ENCODE measurements around the gene TNFAIP8L3.

TNFAIP8L3 gene

DNA sequence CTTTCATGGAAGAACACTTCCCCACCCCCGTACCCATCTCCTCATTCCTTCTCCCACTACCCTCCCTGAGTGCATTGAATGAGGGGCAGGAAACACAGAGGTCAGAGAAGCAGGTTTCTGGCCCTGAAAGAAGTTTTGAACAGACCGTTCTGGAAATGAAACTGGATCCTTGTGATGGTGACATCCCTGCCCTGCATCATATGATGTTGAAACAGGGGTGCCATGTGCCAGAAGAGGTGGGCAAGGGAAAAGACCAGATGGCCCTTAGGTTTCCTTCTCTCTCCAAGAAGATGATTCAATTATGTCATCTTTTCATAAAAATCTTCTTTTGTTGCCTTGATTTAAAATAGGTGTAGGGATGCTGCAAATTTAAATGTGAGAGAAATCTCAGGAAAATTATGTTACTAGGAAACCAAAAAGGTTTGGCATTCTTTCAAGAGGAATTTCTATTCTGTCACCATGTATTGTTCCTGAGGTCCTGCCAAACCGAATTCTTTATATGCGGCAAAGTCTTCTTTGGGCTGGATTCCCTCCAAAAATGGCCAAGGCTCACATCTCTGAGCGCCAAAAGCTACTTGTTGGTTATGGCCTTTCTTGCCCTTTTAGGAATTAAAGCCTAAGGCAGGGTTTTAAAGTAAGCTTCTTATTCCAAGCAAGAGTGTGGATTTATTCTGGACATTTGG is 19.9 kb upstream of the TNFAIP8L3 start:
- DNase-seq, result no peak

DNA sequence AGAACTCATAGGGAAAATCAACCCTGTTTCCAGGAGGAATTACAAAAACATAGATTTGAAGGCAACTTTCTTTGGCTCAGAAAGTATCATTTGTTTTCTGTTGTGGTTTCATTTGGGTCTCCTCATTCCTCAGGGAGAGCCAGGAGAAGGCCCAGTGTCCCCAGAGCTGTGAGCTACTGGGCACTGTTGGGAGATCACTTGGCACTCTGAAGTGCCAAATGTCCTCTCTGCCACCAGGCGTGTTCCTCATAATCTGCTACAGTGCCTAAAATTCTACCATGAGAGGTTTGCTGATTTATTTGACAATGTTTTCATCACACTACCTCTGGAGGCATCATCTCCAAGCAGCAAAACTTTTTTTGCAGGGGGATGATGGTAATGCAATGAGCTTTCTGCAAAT is 17.4 kb upstream of the TNFAIP8L3 start:
- no peak for DNase-seq

DNA sequence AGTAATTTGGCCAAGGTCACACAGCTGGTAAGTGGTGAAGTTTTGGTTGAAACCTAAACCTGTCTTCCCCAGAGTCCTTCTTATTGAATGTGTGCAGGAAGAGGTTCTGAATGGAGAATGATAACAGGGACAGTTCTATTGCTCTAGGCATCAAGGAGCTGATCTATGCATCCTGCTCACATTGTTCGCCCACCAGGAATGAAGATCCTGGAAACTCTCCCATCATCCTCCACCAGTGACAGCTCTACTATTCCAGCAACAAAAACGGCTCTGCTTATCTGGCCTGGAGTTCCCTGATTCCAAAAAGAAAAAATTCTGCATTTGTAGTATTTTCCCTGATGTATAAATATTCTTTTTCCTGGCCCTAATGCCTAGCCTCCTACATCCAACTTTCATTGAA is 16.4 kb upstream of the TNFAIP8L3 start:
- DNase-seq, result no peak

DNA sequence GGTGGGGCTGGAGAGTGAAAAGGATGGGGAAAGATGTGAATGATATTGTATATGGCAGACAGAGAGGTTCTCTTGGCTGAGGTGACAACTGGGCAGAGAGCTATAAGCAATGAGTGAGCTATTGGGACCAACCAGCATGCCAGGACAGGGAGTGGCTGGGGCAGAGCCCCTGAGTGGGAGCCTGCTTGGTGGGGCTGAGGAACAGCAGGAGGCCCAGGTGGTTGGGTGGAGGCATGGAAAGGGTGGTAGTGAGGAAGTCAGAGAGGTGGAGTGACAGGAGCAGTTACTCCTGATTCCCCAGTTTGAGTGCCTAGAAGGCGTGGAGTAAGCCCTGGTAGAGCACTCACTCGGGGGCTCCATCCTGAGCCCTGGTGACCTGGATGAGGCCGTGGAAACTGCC is 15.5 kb upstream of the TNFAIP8L3 start:
- DNase-seq, result no peak

DNA sequence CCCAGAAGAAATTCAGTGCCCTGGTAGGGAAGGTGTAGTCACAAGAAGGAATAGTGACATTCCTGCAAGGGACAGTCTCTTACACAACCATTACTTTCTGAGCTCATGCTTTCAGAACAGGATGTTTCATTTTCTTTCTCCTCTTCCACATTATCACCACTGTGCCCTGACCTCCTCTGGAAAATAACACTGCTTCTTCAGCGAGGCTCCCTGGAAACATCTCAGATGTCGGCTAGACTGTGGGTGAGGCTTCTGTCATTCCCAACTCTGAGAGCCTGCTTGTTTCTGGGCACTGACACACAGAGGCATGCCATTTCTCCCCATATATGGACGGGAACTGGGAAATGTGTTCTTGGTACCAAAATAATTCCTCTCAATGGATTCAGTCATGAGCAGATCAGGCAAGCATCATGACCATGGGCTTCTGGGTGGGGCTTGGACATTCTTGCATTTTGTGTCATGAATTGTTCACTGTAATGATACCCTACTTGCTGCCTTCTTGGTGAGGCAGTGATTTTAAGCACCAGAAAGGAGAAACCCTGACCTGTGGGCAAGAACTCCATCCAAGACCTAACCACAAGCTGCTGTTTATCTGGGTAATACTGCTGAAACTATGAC is 14.3 kb upstream of the TNFAIP8L3 start:
- DNase-seq, result no peak

DNA sequence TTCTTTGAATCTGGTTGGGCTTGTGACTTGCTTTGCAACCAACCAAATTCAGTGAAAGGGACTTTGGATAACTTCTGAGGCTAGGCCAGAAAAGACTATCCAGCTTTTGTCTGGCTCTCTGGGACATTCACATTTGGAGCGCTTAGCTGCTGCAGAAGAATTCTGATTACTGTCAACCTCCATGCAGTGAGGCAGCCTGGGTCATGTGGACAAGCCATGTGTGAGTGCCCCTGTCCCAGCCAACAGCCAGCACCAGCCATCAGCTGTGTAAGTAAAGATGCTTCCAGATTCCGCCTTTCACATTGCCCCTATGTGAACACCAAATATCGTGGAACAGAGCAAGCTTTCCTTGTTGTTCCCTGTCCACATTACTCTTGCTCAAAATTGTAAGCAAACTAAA is 12.9 kb upstream of the TNFAIP8L3 start:
- DNase-seq, result no peak

DNA sequence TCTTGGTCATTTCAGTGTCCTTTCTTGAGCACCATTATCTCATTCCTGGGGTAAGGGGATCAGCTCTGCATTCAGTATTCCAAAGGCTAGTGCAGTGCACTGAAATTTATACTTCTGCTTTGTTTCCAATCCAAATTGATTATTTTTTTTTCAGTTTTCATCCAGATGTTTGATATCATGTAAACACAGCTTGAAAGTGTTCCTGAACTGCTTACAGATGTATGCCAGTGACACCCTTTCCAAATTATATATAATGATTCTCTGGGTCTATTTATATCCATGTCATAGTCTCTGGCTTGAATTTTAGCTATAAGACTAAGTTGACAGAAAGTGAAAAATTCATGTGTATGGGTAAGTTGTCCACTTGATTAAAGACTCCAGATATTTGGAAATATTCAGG is 11.8 kb upstream of the TNFAIP8L3 start:
- no peak for DNase-seq

DNA sequence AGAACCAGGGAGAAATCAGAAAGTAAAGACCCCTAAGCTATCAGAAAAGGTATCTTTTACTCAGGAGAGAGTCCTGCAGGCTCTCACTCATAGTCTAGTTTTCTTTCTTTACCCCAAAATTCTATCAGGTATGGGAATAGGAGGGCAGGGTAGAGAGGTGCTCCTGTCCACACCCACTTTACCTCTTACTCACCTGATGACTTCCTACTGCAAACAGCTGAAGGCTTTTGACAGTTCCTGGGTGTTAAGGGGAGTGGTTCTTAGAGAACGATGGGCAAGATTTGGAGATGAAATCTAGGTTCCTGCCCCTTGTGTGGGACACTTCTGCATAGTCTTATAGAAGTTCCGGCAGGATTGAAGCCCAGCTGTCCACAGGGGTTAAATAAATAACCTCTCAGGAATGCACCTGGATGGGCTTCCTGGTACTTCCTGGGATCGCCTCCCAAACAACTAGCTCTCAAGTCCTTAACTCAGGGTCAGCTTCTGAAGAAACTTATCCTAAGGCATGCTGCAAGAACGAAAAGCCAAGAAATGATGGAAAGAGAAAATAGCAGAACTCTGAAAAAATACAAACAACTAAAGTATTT is 10.8 kb upstream of the TNFAIP8L3 start:
- no peak for DNase-seq

DNA sequence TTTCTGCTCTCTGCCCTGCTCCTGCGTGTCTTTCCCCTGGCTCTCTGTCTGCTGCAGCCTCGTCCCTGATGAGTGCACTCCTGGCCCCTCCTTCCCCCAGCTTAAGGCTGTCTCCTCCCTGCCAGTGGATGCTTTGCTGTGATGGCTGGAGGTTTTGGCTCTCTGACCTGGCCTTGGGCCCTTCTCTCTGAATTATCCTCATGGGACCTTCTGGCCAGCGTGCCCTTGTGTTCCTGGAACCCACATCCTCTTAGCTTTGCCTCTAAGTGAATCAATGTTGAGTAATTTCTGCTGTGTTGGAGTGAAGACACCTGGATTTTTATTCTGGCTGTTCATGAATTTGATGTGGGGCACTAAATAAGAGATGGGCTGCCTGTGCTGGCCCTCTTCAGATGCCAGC is 9.8 kb upstream of the TNFAIP8L3 start:
- no peak for DNase-seq

DNA sequence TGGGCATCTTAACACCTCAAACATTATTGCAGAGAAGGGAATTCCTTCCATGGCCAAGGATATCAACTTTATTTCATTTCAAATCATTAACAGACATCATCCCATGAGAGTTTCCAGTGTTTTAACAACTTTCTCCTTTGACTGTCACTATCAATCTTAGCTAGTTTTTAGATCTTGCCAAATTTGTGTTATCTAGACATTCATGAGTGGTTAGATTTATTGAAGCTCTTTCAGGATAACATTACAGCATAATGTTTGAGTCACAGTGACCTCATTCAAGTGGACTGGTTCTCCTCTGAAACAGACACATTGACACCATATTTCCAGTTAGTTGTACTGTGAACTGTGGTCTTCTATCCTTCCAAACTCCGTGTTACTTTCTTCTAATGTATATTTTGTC is 8.6 kb upstream of the TNFAIP8L3 start:
- no peak for DNase-seq

DNA sequence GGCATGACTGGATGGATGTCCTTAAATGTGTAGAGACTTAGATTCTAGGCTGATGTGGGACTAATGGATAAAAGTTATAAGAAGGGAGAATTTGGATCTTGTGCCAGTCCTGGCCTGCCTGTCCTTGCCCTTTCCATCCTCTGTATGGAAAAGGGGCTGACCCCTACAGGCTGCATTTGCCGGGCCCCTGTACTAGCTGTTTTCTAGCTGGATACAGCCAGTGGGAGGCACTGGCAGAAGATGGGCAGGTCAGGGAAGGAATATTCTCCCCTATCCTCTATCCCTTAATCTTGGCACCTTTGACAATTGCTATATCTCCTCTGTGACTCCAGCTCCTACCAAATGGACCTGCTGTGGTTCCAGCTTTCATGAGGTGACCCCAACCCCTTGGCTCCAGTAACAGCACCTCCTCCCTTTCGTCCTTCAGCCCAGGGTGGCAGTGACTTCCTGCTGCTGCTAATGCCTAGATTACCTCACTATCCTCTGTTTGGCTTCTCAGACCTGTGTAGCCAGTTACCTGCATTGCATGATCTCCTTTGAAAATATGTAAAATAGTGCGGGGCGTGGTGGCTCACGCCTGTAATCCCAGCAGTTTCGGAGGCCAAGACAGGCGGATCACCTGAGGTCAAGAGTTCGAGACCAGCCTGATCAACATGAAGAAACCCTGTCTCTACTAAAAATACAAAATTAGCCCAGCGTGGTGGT is 6.2 kb upstream of the TNFAIP8L3 start:
- DNase-seq, result no peak

DNA sequence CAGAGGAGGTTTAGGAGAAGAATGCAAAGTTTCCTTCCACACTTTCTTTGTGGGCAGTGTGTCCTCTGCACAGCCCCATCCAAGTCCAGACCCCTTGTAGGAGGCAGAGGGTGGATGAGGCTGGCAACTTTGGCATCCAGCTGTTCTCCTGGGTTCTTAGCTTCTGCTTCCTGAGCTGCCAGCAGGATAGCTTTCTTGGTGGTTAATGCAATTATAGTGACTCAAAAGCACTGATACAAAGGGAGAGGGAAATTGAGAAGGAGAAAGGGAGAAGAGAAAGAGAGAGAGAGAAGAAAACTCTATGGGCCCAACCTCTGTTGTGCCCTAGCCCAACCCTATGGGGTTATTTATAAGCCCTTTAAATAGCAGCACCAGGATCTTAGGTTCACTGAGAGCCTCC is 4.5 kb upstream of the TNFAIP8L3 start:
- DNase-seq, result no peak

DNA sequence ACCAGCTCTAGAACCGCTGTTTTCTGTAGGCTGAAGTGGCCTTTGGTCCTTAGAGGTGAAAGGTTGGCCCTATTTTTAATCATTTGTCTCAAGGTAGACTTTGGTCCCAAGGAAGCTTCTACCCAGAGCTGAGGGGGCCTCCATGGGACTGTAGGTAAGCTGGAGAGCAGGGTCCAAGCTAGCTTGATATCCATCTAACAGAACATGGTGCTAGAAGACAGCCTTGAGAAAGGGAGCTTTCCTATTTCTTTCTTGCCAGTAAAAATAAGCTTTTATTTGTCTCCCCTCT is 3.6 kb upstream of the TNFAIP8L3 start:
- DNase-seq, result no peak

DNA sequence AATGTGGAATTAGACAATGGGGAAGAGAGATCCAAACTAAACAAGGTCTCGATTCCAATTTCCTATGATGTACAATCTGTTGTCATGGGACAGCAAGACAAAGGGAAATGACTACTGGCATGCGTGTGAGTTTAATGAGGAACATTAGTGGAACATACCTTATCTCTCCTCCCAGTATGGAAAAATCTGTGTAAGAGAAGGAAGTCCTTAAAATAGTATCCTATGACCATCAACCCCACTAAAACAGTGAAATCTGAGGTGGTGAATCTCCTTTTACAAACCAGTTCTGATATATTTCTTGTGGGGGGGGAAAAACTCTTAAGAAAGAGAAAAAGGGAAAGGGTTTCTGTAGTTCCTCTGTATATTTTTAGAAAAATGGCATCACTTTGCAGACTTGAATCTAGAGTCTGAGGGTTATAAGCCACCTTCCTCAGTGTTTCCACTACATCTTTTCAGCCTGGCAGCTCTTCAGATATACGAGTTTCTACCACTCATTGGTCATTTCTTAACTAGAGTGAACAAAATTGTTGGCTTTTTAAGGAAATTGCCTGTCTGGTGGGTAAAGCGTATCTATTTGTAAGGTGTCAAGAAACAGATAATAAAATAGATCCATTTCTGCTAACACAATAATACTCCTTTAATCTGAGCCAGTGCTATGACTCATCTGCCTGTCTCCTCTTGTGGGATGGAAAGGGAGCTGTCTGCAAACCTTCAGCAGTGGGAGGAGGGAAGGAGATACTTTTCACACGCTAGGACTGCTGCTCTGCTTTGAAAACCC is 3.0 kb upstream of the TNFAIP8L3 start:
- DNase-seq, result no peak

DNA sequence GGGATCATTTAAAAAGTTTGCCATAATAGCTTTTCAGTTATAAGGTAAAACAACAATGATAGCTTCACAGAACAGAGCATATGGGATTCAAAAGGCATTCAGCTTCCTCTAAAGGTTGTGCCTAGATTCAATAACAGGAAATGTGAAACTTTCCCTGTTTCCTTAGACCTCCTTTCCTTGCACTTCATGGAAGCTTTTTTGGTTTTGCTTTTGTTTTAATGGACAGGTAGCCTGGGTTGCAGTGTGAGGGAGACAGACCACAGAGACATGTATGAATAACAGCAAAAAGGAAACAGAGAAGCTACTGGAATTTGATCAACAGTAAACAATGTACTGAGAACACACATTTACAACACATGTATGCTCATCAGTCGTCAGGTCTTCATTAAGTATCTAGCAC is 2.3 kb upstream of the TNFAIP8L3 start:
- no peak for DNase-seq

DNA sequence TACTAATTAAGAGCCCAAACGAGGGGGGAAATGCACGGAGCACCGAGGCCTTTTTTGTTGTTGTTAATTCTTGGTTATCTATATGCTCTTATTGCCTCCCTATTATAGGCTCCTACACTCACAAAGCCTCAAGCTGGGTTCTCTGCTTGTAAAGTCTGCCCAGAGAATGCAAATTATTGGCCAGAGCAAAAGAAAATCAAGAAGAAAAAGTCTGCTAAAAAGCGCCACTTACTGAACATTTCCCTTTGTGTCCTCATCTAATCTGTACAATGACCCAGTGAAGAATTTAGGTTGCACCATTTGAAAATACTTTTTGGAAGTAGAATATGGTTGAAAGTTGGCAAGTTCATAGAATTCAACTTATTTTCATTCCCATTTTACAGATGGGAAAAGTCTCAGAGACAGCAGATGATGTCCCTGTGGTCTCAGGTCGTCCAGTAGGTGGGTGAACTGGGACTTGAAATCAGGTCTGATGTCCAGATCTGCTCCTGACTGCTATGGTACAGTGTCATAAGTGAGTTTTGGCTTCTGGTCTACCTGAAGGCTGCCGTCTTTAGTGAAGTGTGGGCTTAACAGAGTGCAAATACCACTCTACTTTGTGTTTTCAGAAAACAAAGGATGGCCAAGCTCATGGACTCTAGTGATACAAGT is 1.1 kb upstream of the TNFAIP8L3 start:
- no peak for DNase-seq

DNA sequence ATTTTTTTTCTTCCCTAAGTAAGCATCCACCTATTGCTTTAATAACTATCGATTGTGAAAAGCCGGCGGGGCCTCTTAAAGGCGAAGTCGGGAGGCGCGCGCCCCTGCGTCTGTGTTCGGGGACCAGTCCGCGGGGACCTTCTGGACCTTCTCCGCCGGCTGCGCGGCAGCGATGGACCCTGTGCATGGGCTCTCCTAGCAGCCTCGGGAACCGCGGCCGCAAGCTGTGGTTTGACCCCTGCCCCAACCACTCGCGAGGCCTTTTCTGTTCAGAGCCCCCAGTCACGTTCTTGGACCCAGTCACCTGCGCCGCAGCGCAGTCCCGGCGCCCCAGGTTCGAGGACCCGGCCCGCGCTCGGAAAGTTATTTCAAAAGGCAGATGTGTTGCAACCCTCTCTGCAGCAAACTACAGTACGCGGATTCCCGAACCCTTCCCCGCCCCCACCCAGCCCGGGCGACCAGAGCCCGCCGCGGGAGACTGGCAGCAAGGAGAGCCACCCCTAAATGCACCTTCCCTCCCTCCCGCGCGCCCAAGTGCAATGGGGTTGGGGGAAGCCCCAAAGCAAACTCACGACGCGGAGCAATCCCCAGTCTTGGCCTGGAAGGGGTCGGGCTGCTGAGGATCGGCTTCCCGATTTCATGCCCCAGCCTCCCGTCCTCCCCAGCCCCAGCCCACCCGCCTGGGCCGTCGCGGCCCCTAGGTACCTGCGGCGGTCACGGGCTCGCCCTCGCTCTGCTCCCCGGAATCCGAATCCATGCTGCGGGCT is 684 bp downstream of the TNFAIP8L3 start:
- DNase-seq, result no peak

DNA sequence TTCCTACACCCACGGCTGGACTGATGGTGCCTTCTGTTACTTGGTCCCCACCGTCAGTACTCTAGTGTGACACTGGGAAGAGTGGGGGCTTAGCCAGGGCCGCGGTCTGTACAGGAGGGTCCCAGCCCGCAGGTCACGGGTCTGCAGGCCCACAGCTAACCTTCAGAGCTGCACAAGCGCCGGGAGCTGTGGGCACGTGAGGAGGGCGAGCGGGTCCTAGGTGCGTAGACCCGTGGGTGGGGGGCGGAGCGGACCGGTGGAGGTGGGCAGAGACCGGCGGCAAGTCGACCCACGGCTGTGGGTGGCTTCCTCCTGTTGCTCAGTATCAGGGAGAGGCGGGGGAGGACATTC is 1.2 kb downstream of the TNFAIP8L3 start:
- DNase-seq, result no peak

DNA sequence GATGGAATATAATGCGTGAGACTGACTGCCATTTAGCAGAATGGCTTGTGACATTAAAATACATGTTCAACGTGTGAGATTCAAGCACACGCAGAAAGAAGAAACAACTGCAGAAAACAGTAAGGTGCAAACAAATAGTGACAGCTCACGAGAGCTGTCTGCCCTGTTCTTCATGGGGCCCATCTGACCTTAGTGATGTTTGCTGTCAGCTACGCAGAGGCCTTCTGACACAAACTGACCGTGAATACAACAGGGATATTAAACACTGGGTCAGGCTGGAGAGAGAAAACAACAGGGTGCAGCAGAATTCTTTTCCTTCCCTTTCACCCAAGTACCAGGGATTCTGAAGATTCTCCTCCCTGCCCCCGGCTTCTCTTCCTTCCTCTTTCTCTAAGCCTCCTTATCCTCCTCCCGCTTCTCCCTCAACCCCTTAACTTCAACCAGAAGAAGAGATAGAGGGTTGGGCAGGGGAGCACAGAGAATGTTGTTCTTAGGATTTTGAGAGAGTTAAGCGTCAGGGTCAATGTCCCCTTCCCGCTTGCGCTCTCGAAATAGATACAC is 2.1 kb downstream of the TNFAIP8L3 start:
- no peak for DNase-seq

DNA sequence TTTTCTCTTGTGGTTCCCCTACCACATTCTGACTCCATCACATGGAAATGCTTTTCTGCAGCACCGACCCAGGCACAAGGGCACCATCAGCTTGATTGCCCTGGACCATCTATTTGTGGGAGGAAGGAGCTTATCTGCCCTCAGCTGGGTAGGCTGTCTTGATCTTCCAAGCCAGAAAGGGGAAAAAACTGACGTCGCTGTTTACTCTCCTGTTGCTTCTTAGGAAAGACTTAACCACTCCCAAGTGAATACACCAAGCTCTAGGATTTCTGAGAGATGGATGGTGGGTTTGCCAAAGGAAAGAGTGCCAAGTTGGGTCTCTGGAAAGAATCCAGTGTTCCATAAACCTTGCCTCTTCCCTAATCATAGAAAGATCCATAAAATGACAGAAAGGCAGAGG is 4.0 kb downstream of the TNFAIP8L3 start:
- DNase-seq, result no peak

DNA sequence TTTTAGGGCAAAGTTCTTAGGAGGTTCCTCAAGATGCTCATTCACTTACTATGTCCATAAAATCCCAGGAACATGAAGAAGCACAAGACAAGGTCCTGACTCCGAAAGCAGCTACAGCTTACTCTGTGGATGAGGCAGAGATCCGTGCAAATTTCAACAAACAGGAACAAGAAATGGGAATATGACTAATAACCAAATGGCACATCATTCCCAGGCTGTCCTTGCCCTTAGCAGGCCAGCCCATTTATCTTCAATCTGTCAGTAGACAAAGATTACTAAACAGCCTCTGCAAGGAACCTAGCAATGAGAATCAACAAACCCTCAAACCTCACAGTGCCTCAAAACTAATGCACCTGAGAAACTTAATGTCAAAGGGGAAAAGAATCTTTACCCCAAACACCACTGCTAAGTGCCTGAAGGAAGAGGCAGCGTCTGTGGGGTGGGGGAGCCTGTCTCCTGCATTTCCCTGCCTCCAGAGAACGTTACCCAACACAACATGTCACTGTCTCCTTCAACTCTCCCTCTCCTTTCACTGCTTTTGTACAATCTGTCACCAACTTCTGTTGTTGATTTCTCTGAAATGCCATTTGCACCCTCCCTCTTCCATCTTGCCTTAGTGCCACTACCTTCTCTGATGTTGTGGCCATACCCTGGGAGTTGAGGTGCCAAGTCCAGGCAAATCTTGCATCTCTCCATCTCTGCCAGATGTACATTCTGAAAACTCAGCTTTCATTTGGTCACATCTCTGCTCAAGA is 4.8 kb downstream of the TNFAIP8L3 start:
- DNase-seq, result no peak

Measured in NCI-H510A treated with DMSO at 0.1 percent for 48 hours (cell line).